Psoas muscle (tissue), 8 donors: ENCODE data around the gene SFRP2. TPM values are rescaled to one million over a fixed set of nuclear protein-coding genes. Genes with fewer than 3 reads are reported as not detected.

Experiments used
- ATAC-seq, 4 donors: fragments of 200-7000 bp; cut with Tn5 transposase; one replicate each; pipeline ENCODE4 v1.9.1; 2020; ENCODE audit warnings: moderate library complexity in 3 of 4, mild to moderate bottlenecking in 2 of 4
- DNase-seq, 2 donors: peaks; one replicate each; pipeline ENCODE4 v3.0.0-alpha.2; 2020
- H3K27ac ChIP-seq: fragments of 200-600 bp; one replicate; pipeline ENCODE4 v1.8.0; 2022
- H3K27me3 ChIP-seq, 3 donors: fragments of 200-600 bp in 1 of 3; one replicate each; pipeline versions ENCODE4 v1.6.1 to v1.8.0; 2013 to 2022; ENCODE audit warnings: low read length in 2 of 3, mild to moderate bottlenecking in 2 of 3, moderate library complexity in 1 of 3; ENCODE audit not compliant: insufficient read depth in 3 of 3
- H3K36me3 ChIP-seq, 2 donors: fragments of 200-600 bp in 1 of 2; one replicate each; pipeline versions ENCODE4 v1.6.1 to v1.8.0; 2013 to 2022; ENCODE audit warnings: low read depth in 1 of 2, mild to moderate bottlenecking in 1 of 2, moderate library complexity in 1 of 2; ENCODE audit not compliant: insufficient read depth in 1 of 2
- H3K4me1 ChIP-seq: fragments of 200-600 bp; one replicate; pipeline ENCODE4 v1.8.0; 2022
- H3K4me3 ChIP-seq: fragments of 200-600 bp; one replicate; pipeline ENCODE4 v1.8.0; 2022; ENCODE audit warnings: mild to moderate bottlenecking
- H3K9me3 ChIP-seq: fragments of 200-600 bp; one replicate; pipeline ENCODE4 v1.8.0; 2022
- WGBS, 3 donors: extraction: QIAGEN DNeasy Blood & Tissue Kit; methylation state at CpG; one replicate each; pipeline versions ENCODE4 v1.1.6 to v1.1.7; 2013; 5-methylcytosine and 5-hydroxymethylcytosine counted together
- intact Hi-C, 2 donors: fragments of 100-400 bp; cut with DNase I; formaldehyde crosslinking; loops; one replicate each; pipeline versions ENCODE4 v1.11.0 to v1.14.2; 2022
- polyA plus RNA-seq, 3 donors: library from polyadenylated mRNA; stranded (reverse); fragments of 200-250 nt; gene quantifications; one replicate each; pipeline ENCODE4 v1.2.3, GENCODE V29; 2013
- total RNA-seq, 4 donors: library from RNA; stranded (reverse); fragmentation: NEBNext Ultra II Directional in 2 of 4; extraction: Animal tissue kit (Norgen Biotek cat#: 25700) in 2 of 4; gene quantifications; one replicate each; pipeline versions ENCODE4 v1.2.1 to v1.2.4, GENCODE V29; 2021 to 2023
- TF ChIP-seq, protein P1 (sequence below): fragments of 200-600 bp; IDR thresholded peaks from one replicate; pipeline ENCODE4 v1.8.0; 2022; ENCODE audit warnings: antibody characterized with exemption
- donor health status: healthy with polysubstance abuse.
- donor health status: DM: no; HTN: no; CAD: no; lungs with moderate emphysema.
- donor health status: Bipolar disorder and iron deficiency.
- donor health status: healthy.
- donor health status: DM: yes; HTN: yes; CAD: no.
- donor health status: DM: no; HTN: no; CAD: no.
- donor health status: DM: no; HTN: no; CAD: no.
- donor health status: DM: yes; HTN: yes; CAD: no.

The SFRP2 gene
- total and polyA plus RNA-seq, 7 donors = 0.25 to 9.5 (median 2.2) TPM

- Histone ChIP-seq H3K4me1 (no peaks in the 10 kb centered on the region), H3K27me3 (peaks cover 0 to 13% (median 0%) of the 10 kb centered on the region in 3 donors), H3K27ac (no peak overlapping the region), H3K4me3 (no peak overlapping the region), H3K36me3 (no peaks in the 10 kb centered on the region), H3K9me3 (no peaks in the 10 kb centered on the region)
- TF ChIP-seq, protein P1, sequence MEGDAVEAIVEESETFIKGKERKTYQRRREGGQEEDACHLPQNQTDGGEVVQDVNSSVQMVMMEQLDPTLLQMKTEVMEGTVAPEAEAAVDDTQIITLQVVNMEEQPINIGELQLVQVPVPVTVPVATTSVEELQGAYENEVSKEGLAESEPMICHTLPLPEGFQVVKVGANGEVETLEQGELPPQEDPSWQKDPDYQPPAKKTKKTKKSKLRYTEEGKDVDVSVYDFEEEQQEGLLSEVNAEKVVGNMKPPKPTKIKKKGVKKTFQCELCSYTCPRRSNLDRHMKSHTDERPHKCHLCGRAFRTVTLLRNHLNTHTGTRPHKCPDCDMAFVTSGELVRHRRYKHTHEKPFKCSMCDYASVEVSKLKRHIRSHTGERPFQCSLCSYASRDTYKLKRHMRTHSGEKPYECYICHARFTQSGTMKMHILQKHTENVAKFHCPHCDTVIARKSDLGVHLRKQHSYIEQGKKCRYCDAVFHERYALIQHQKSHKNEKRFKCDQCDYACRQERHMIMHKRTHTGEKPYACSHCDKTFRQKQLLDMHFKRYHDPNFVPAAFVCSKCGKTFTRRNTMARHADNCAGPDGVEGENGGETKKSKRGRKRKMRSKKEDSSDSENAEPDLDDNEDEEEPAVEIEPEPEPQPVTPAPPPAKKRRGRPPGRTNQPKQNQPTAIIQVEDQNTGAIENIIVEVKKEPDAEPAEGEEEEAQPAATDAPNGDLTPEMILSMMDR = no peak
- WGBS, 3 donors = 30 to 37% (median 35%) methylated on average over 5 of the region's 5 CpGs
- intact Hi-C loops = no loop called here
- ATAC-seq (no peak), DNase-seq (no peak)
These were observed 24.1 kb downstream of the SFRP2 start for GRCh38 chr4:153764601-153765368.

- Histone ChIP-seq H3K4me1 (no peaks in the 10 kb centered on the region), H3K9me3 (no peaks in the 10 kb centered on the region), H3K36me3 (no peaks in the 10 kb centered on the region), H3K27ac (no peak overlapping the region), H3K27me3 (peaks cover 0 to 27% (median 9%) of the 10 kb centered on the region in 3 donors), H3K4me3 (no peak overlapping the region)
- 97 to 100% (median 100%) methylated on average over 1 of the region's 1 CpG for WGBS, 3 donors
- DNase-seq (no peak), ATAC-seq (no peak)
- TF ChIP-seq, protein P1 = no peak
- intact Hi-C loops = no loop called here
These were observed 25.5 kb downstream of the SFRP2 start for GRCh38 chr4:153763404-153763803.

- 5 to 6% (median 6%) methylated on average over 51 to 76 of the region's 76 CpGs for WGBS, 3 donors
- no peaks in the 10 kb centered on the region for H3K4me1 ChIP-seq
- ATAC-seq (peak in 1 of 4 donors; percentile 30), DNase-seq (peak; percentile 25 to 49)
- peaks cover 0 to 36% (median 9%) of the 10 kb centered on the region in 3 donors for H3K27me3 ChIP-seq
- intact Hi-C loops = no loop called here
- no peak within 1 kb of the TSS for H3K27ac ChIP-seq
- H3K9me3 ChIP-seq = no peaks in the 10 kb centered on the region
- TF ChIP-seq, protein P1 = no peak
- H3K36me3 ChIP-seq = no peaks in the 10 kb centered on the region
- H3K4me3 ChIP-seq = peak within 1 kb of the TSS; percentile 67
These were observed 29.2 kb downstream of the SFRP2 start, which contains the start of gene RNF175 for GRCh38 chr4:153759407-153760316. RNF175 (minus strand) TSS chr4:153760024; CDS start chr4:153759862, 162 bp downstream.

- intact Hi-C loops = no loop called here
- Histone ChIP-seq H3K36me3 (no peaks in the 10 kb centered on the region), H3K4me1 (no peaks in the 10 kb centered on the region), H3K4me3 (peak overlapping the region; percentile 67), H3K27me3 (peaks cover 0 to 36% (median 9%) of the 10 kb centered on the region in 3 donors), H3K27ac (no peak overlapping the region), H3K9me3 (no peaks in the 10 kb centered on the region)
- TF ChIP-seq, protein P1 = no peak
- DNase-seq (no peak), ATAC-seq (no peak)
- WGBS, 3 donors = 48 to 54% (median 51%) methylated on average over 15 of the region's 15 CpGs
These were observed 30.0 kb downstream of the SFRP2 start for GRCh38 chr4:153758688-153759406.
